ENCODE measurements around the gene HSPA4L. TPM values are rescaled to one million over a fixed set of nuclear protein-coding genes. Genes with fewer than 3 reads are reported as not detected.

HSPA4L gene
- total RNA-seq, 6 experiments from 2014 or later, result 1.8 to 14.9 (median 13.0) TPM

GRCh38 chr4:127788517-127788916 lies 6.4 kb downstream of the HSPA4L start:
- Histone ChIP-seq H3K4me1 (peaks cover 0 to 5% (median 0%) of the 10 kb centered on the region in 4 donors), H3K4me3 (no peak overlapping the region), H3K36me3 (no peaks in the 10 kb centered on the region), H3K27me3 (no peaks in the 10 kb centered on the region), H3K27ac (no peak overlapping the region), H3K9me3 (no peaks in the 10 kb centered on the region)
- DNase-seq, result no peak
- ATAC-seq, result peak; percentile 56 to 81 (median 61)
- intact Hi-C loops (cut with DNase I), result no loop called here
- TF ChIP-seq CTCF (IDR thresholded peaks at IDR 0.05) (peak in 3 of 4 donors; percentile 4 to 28 (median 10)), POLR2A (IDR thresholded peaks at IDR 0.05) (no peak)
- WGBS (ENCODE audit: insufficient coverage, low coverage, low lambda C conversion rate, missing lambda C conversion rate), result 78% methylated on average over 2 of the region's 2 CpGs

GRCh38 chr4:127791391-127791790 lies 9.3 kb downstream of the HSPA4L start:
- 77% methylated on average over 1 of the region's 1 CpG for WGBS (ENCODE audit: insufficient coverage, low coverage, low lambda C conversion rate, missing lambda C conversion rate)
- Histone ChIP-seq H3K4me3 (no peak overlapping the region), H3K27me3 (no peaks in the 10 kb centered on the region), H3K27ac (no peak overlapping the region), H3K36me3 (no peaks in the 10 kb centered on the region), H3K4me1 (no peaks in the 10 kb centered on the region), H3K9me3 (no peaks in the 10 kb centered on the region)
- TF ChIP-seq POLR2A (IDR thresholded peaks at IDR 0.05) (no peak), CTCF (IDR thresholded peaks at IDR 0.05) (no peak)
- no peak for ATAC-seq
- intact Hi-C loops (cut with DNase I), result no loop called here
- no peak for DNase-seq

- Histone ChIP-seq H3K9me3 (no peaks in the 10 kb centered on the region), H3K4me3 (no peak overlapping the region), H3K27me3 (no peaks in the 10 kb centered on the region), H3K27ac (no peak overlapping the region), H3K4me1 (no peaks in the 10 kb centered on the region), H3K36me3 (no peaks in the 10 kb centered on the region)
- intact Hi-C loops (cut with DNase I), result no loop called here
- peak in 1 of 4 donors; percentile 31 for ATAC-seq
- DNase-seq, result no peak
- no peak for TF ChIP-seq POLR2A (IDR thresholded peaks at IDR 0.05)
- no peak for TF ChIP-seq CTCF (IDR thresholded peaks at IDR 0.05)
- 15% methylated on average over 1 of the region's 1 CpG for WGBS (ENCODE audit: insufficient coverage, low coverage, low lambda C conversion rate, missing lambda C conversion rate)
Observed at GRCh38 chr4:127793528-127793927, 11.4 kb downstream of the HSPA4L start.

GRCh38 chr4:127799711-127800110 lies 17.6 kb downstream of the HSPA4L start:
- TF ChIP-seq CTCF (IDR thresholded peaks at IDR 0.05), result no peak
- no peak for TF ChIP-seq POLR2A (IDR thresholded peaks at IDR 0.05)
- H3K4me1 ChIP-seq, result no peaks in the 10 kb centered on the region
- peaks cover 0 to 2% (median under 1%) of the 10 kb centered on the region in 4 donors for H3K36me3 ChIP-seq
- intact Hi-C loops (cut with DNase I), result no loop called here
- no peaks in the 10 kb centered on the region for H3K9me3 ChIP-seq
- H3K27ac ChIP-seq, result no peak overlapping the region
- no peaks in the 10 kb centered on the region for H3K27me3 ChIP-seq
- no peak for ATAC-seq
- DNase-seq, result no peak
- no peak overlapping the region for H3K4me3 ChIP-seq

Measured in right lobe of liver (tissue), 6 donors.